Calu3 (cell line): Measurements from ENCODE around the gene ARHGAP20. TPM values are rescaled to one million over a fixed set of nuclear protein-coding genes. Genes with fewer than 3 reads are reported as not detected.
A peak's percentile ranks its signal among the peaks of the same experiment; 100 is the strongest.

Experiments
- Bru-seq: library from RNA; stranded (reverse); fragments of 400-500 nt; gene quantifications from one replicate; lab custom pipeline; 2021; lab: Mats Ljungman, UMichigan
- BruChase-seq, 2 experiments: library from RNA; stranded (reverse); fragments of 400-500 nt; gene quantifications; one replicate each; lab custom pipeline; 2021; lab: Mats Ljungman, UMichigan
- BruUV-seq: library from RNA; stranded (reverse); fragments of 400-500 nt; replicated peaks from 2 replicates; lab custom pipeline; 2021; lab: Mats Ljungman, UMichigan
- CTCF ChIA-PET: fragments of 300-600 bp; sonication (Branson Sonifier 250); formaldehyde crosslinking; loops from one replicate; lab custom pipeline; 2022; ENCODE audit warnings: antibody characterized with exemption; lab: Charles Lee
- DNase-seq: peaks from one replicate; pipeline ENCODE4 v3.0.0; 2022
- H3K27ac Mint-ChIP-seq: one replicate; pipeline ENCODE4 v1.8.0; 2022; ENCODE audit warnings: mixed read lengths; ENCODE audit not compliant: unreplicated experiment
- H3K27me3 Mint-ChIP-seq: one replicate; pipeline ENCODE4 v1.8.0; 2022; ENCODE audit warnings: mixed read lengths; ENCODE audit not compliant: unreplicated experiment
- H3K36me3 Mint-ChIP-seq: one replicate; pipeline ENCODE4 v1.8.0; 2022; ENCODE audit warnings: mild to moderate bottlenecking, moderate library complexity, mixed read lengths; ENCODE audit not compliant: insufficient read depth, unreplicated experiment
- H3K4me1 Mint-ChIP-seq: one replicate; pipeline ENCODE4 v1.8.0; 2022; ENCODE audit warnings: mild to moderate bottlenecking, low read depth, mixed read lengths; ENCODE audit not compliant: unreplicated experiment
- H3K4me3 Mint-ChIP-seq: one replicate; pipeline ENCODE4 v1.8.0; 2022; ENCODE audit warnings: mild to moderate bottlenecking, low read depth, moderate library complexity, mixed read lengths; ENCODE audit not compliant: unreplicated experiment
- H3K9me3 Mint-ChIP-seq: one replicate; pipeline ENCODE4 v1.8.0; 2022; ENCODE audit warnings: low read depth, mixed read lengths; ENCODE audit not compliant: unreplicated experiment
- intact Hi-C: fragments of 100-400 bp; cut with micrococcal nuclease; formaldehyde crosslinking; loops from one replicate; pipeline ENCODE4 v1.10.0; 2022; ENCODE audit not compliant: unreplicated experiment
- long read RNA-seq: library from polyadenylated mRNA; stranded (forward); transcript quantifications from one replicate; pipeline ENCODE4 v2.0.0, GENCODE V29; 2022
- total RNA-seq: library from RNA; stranded (reverse); gene quantifications from 2 replicates; pipeline ENCODE4 v1.2.3, GENCODE V29; 2022
- TF ChIP-seq, protein P1 (sequence below): fragments of 200-600 bp; IDR thresholded peaks from one replicate; pipeline ENCODE4 v1.8.0; 2022; ENCODE audit warnings: antibody characterized with exemption; ENCODE audit not compliant: unreplicated experiment

Gene ARHGAP20, protein sequence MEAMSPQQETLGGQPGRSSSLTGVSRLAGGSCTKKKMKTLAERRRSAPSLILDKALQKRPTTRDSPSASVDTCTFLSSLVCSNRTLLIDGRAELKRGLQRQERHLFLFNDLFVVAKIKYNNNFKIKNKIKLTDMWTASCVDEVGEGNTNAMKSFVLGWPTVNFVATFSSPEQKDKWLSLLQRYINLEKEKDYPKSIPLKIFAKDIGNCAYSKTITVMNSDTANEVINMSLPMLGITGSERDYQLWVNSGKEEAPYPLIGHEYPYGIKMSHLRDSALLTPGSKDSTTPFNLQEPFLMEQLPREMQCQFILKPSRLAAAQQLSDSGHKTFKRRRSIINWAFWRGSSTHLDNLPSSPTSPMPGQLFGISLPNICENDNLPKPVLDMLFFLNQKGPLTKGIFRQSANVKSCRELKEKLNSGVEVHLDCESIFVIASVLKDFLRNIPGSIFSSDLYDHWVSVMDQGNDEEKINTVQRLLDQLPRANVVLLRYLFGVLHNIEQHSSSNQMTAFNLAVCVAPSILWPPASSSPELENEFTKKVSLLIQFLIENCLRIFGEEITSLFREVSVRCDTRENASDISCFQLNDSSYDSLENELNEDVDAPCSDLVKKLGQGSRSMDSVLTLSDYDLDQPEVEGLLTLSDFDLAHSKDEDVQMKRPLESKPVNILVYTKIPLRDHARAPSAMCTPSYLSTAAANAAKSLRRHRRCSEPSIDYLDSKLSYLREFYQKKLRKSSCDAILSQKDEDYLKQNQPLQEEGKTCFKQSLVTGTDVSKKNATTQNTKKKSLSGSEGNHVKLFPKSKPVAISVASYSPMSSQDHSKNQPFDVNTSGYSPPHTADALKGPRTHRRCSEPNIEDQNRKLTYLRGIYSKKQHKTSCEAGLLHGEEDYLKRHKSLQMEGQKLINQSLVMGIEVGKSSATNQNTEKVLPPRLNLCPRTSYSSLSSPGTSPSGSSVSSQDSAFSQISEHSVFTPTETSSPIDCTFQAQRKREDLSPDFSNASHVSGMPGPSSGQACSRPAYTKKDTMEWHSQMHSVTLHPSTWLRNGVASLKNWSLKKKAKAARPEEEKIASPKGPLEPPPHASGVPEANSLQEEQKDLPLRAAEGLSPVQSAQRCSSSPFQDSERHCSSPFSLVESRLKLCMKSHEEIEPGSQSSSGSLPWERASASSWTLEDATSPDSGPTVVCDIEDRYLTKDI
- total RNA-seq (not detected in 2 replicates), Bru-seq, nascent RNA (percentile 3 among the genes with signal in this experiment), BruChase-seq, experiment 1, labeled RNA remaining after a 6-hour chase (not detected), BruChase-seq, experiment 2, labeled RNA remaining after a 2-hour chase (not detected)
- long read RNA-seq = 0 reads

DNA sequence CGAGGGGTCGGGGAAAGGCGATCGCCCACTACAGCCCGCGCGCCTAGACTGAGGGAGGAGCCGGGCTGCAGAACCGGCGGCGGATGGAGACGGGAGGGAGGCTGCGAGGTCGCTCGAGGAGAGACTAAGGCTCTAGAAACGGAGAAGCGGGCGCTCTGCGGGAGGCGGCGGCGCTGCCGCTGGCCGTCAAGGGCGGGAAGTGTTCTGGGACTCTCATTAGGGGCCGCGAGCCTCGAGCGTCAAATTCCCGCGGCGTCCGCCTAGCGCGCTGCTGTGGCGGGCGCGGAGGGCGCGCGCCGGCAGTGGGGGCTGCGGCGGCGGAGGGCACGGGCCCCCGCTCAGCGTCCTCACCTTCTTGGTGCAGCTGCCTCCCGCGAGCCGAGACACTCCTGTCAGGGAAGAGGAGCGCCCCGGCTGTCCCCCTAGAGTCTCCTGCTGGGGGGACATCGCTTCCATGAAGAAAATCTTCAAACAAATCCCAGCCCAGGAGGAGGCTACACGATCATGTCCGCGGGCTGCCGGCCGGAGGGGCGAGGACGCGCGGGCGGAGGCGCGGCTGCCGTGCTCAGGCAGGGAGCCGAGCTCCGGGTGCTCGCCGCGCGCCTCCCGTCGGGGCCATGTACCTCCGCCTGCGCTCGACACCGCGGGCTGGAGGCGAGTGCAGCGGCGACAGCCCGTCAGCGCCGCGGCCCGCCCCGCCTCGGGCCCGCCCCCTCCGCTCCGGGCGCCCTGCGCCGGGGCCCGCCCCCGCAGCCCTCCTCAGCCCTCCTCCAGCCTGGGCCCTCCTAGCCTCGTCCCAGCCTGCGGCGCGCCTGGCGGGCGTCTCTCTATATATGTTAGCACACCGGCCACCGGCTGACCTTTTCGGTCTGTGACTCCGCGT, at the start of gene ARHGAP20:
TSS of gene ARHGAP20 (minus strand) at position 662 of the 883 bp plus-strand sequence. CDS start at position 456, 206 bp downstream.
- no peak within 1 kb of the TSS for H3K27ac Mint-ChIP-seq
- H3K36me3 Mint-ChIP-seq = no peaks in the 10 kb centered on the region
- peaks cover 56% of the 10 kb centered on the region for H3K27me3 Mint-ChIP-seq
- DNase-seq = no peak
- TF ChIP-seq, protein P1, sequence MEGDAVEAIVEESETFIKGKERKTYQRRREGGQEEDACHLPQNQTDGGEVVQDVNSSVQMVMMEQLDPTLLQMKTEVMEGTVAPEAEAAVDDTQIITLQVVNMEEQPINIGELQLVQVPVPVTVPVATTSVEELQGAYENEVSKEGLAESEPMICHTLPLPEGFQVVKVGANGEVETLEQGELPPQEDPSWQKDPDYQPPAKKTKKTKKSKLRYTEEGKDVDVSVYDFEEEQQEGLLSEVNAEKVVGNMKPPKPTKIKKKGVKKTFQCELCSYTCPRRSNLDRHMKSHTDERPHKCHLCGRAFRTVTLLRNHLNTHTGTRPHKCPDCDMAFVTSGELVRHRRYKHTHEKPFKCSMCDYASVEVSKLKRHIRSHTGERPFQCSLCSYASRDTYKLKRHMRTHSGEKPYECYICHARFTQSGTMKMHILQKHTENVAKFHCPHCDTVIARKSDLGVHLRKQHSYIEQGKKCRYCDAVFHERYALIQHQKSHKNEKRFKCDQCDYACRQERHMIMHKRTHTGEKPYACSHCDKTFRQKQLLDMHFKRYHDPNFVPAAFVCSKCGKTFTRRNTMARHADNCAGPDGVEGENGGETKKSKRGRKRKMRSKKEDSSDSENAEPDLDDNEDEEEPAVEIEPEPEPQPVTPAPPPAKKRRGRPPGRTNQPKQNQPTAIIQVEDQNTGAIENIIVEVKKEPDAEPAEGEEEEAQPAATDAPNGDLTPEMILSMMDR = no peak
- H3K4me3 Mint-ChIP-seq = no peak within 1 kb of the TSS
- BruUV-seq = no TSS peak
- intact Hi-C loops = no loop called here
- no peaks in the 10 kb centered on the region for H3K4me1 Mint-ChIP-seq
- CTCF ChIA-PET = no interaction called here
- H3K9me3 Mint-ChIP-seq = no peaks in the 10 kb centered on the region

DNA sequence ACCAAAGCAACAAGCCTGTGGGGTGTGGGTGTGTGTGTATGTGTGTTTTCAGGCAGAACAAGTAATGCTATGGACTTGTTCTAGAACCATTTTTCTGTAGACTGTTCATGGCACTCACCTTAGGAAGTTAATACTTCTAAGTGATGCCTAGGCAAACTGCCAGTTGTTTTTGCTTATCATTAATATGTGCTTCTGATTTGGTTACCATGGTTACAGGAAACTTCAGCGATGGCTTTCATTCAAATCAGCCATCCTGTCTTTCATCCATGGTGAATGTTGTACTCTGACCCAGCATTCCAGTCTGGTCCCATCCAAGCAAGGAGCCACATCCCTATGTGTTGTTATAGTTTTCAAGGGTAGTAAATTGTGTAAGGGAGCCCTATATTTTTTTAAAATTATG, 49.8 kb upstream of the ARHGAP20 start:
- CTCF ChIA-PET = no interaction called here
- no peak for DNase-seq
- intact Hi-C loops = no loop called here
- H3K4me1 Mint-ChIP-seq = no peaks in the 10 kb centered on the region
- H3K36me3 Mint-ChIP-seq = no peaks in the 10 kb centered on the region
- TF ChIP-seq, protein P1 = no peak
- no peaks in the 10 kb centered on the region for H3K9me3 Mint-ChIP-seq
- H3K27ac Mint-ChIP-seq = no peak overlapping the region
- no peak overlapping the region for H3K4me3 Mint-ChIP-seq
- peaks cover 3% of the 10 kb centered on the region for H3K27me3 Mint-ChIP-seq
- no TSS peak for BruUV-seq

DNA sequence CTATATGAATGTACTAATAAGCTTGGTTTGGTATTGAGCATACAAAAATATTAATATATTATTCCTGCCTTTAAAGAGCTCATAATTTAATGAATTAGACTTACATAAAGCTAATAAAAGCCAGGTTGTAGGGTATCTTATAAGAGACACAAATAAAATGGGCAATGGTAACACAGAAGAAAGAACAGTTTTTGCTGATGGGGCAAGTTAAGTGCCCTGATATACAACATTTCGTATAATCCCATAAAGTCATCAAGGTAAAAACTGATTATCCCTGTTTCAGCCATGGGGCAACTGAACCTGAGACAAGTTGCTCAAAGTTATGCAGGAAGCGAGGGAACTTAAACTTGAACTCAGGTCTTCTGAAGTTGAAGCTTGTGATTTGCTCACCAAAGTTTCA, 48.9 kb upstream of the ARHGAP20 start:
- no peaks in the 10 kb centered on the region for H3K9me3 Mint-ChIP-seq
- H3K27ac Mint-ChIP-seq = no peak overlapping the region
- BruUV-seq = no TSS peak
- H3K4me1 Mint-ChIP-seq = no peaks in the 10 kb centered on the region
- no peak for DNase-seq
- no peak overlapping the region for H3K4me3 Mint-ChIP-seq
- CTCF ChIA-PET = no interaction called here
- no peaks in the 10 kb centered on the region for H3K27me3 Mint-ChIP-seq
- H3K36me3 Mint-ChIP-seq = no peaks in the 10 kb centered on the region
- intact Hi-C loops = no loop called here
- TF ChIP-seq, protein P1 = no peak
